AG20443 (cell line): Measurements from ENCODE around the gene GINS1.
"Not testable (repeated sequence)": the region's sequence is repeated elsewhere in the genome, so short reads cannot be mapped to it uniquely, and the experiment has no call there.

ENCODE experiments used
- DNase-seq: peaks from one replicate; pipeline ENCODE4 v3.0.0; 2012; ENCODE audit warnings: low spot score, mixed read lengths

GINS1 gene

DNA sequence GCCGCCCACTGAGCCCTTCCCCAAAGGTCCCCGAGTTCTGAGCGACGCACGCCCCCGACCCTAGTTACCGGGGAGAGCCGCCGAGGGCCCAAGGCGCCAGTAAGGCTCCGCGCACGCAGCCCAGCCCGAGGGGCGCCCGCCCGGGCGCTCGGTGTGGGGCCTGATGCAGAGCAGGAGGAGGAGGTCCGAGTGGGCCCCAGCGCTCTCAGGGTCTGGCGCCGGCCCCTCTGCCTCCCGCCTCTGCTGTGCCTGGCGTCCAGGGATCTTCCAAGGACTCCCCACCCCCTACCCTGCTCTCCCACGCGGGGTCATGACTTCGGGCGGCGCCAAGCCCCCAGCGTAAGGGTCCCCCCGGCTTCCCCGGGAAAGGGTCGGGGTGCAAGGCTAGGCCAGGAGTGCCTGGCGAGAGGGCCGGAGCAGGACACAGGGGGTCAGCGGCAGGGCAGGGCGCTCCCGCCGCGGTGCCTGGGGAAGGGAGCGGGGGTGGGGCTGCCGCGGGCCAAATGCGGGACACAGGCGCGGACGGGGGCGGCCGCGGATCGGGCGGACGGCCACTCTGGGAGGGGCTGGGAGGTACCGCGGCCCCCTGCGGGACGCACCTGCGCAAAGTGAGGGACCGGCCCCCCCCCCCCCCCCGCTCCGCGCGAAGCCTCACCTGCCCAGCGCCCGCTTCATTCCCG is 17.5 kb upstream of the GINS1 start:
- DNase-seq: peak; percentile 60

- DNase-seq: peak; percentile 98
Observed at GRCh38 chr20:25390538-25391528, 16.6 kb upstream of the GINS1 start, which contains the start of gene ABHD12. Gene ABHD12 (minus strand): TSS chr20:25390835. CDS start chr20:25390703, 132 bp downstream.

DNA sequence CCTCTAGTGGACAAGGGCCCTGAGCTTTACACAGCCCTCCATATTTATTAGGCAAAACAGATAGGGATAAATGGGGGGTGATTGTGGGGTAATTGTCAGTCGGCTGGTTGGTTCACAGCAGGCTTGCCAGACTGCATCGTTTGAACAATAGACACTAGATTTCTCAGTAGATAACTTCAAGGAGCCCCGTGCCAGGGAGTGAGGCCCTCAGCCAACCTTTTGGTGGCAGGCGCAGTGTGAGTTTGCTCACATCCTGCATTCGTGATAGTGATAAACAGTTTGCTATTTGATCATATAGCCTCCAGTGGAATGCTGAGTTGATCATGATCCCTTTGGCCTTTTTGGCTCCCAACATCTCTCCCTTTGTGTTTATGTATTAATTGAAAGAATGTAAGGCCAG is 13.2 kb upstream of the GINS1 start:
- DNase-seq: no peak

DNA sequence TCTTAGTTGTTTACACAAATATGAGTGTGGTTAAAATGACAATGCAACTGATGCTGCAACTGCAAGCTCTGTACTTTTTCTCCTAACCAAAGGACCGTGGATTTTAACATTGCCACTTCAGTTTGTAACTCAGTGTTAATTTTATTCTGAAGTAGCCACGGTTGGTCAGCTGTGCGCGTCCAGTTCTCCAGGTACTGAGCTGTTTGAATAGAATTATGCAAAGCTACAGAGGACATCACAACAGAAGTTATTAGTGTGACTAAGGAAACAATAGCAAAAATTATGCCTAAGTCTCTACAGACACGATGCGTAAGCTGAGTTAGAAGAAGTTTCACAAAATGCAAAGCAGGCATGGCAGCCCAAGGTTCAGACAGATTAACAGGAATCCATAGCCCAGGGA is 12.5 kb upstream of the GINS1 start:
- no peak for DNase-seq

DNA sequence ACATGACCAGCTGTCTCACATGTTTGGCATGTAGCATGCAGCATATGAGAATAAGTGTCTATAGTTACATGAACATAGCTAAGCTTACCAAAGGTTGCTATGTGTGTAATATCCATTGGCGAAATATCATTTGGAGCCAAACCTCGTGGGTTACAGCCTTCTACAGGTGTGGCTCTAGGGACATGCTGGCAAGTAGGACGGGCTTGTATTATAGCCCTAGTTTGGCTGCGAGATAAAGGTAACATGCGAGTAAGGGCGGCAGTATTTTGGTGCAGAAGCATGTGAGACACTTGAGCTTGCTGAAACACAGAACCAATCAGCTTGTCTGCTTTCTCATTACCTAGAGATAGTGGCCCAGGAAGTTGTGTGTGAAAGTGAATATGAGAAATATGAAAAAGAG is 10.4 kb upstream of the GINS1 start:
- DNase-seq: no peak

DNA sequence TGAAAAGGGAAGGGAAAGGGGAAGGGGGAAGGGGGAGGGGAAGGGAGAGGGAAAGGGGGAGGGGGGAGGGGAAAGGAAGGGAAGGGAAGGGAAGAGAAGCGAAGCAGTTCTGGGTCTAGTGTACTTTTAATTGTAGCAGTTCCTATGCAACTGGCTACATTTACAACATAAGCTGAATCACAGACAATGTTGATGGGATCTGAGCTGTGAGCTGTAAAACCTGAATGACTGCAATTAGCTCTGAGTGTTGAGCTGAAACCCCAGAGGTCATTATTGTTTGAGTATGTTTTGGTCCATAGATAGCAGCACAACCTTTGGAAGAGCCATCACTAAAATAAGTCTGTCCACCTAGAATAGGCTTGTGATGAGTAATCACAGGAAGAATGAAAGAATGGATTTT is 9.7 kb upstream of the GINS1 start:
- no peak for DNase-seq

GRCh38 chr20:25398376-25399036 is 9.0 kb upstream of the GINS1 start:
- no peak for DNase-seq

DNA sequence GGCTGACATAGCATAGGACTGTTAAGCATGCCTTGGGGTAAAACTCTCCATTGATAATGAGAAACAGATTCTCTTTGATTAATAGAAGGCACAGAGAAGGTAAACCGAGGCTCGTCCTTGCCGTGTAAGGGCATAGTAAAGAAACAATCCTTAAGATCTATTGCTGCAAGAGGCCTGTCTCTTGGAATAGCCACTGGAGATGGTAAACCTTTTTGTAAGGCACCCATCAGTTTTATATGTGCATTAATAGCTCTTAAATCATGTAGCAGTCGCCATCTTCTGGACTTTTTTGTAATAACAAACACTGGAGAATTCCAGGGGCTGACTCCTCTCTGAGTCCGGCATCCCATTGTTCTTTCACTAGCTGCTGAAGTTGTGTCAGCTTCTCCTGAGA is 8.4 kb upstream of the GINS1 start:
- peak; percentile 74 for DNase-seq

- not testable (repeated sequence) for DNase-seq
Observed at GRCh38 chr20:25400291-25400732, 7.2 kb upstream of the GINS1 start.

GRCh38 chr20:25402583-25402982 is 4.9 kb upstream of the GINS1 start:
- DNase-seq: no peak

- DNase-seq: peak; percentile 11
Observed at GRCh38 chr20:25408170-25408547, 686 bp downstream of the GINS1 start.

- DNase-seq: no peak
Observed at GRCh38 chr20:25408890-25409289, 1.4 kb downstream of the GINS1 start.

- no peak for DNase-seq
Observed at GRCh38 chr20:25418776-25419175, 11.3 kb downstream of the GINS1 start.

- DNase-seq: no peak
Observed at GRCh38 chr20:25421102-25421501, 13.6 kb downstream of the GINS1 start.

- DNase-seq: no peak
Observed at GRCh38 chr20:25422032-25422431, 14.6 kb downstream of the GINS1 start.

DNA sequence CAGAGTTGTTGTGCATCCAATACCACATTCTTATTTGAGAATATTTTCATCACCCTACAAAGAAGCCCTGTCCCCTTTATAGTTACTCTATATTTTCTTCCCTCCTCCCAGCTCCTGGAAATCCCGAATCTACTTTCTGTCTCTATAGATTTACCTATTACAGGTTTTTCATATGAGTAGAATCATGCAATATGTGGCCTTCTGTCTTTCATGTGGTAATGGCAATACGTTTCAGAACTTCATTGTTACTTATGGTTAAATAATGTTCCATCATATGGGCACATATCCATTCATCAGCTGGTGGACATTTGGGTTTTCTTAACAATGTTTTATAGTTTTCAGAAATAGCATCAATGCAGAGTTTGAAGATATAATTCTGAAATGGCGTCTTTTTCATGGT is 17.1 kb downstream of the GINS1 start:
- DNase-seq: no peak

DNA sequence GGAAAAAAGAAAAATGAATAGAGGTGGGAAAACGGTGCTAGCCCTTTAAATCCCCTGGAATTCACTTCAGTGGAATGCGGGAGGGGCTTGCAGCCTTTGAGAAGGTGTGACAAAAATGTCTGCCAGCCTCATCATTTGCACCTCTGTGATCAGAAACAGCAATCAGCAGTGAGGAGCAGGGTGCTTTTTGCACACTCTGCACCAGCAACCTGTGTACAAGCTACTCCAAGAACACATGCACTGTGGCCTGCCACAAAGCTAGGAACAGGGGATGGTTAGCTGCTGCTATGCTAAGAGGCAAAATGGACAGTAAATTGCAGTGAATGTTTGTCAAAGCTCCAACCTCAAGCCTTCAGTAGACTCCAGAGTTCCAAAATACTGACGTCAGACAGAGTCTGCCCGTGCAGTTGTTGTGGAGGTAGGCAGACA is 29.7 kb downstream of the GINS1 start:
- no peak for DNase-seq

DNA sequence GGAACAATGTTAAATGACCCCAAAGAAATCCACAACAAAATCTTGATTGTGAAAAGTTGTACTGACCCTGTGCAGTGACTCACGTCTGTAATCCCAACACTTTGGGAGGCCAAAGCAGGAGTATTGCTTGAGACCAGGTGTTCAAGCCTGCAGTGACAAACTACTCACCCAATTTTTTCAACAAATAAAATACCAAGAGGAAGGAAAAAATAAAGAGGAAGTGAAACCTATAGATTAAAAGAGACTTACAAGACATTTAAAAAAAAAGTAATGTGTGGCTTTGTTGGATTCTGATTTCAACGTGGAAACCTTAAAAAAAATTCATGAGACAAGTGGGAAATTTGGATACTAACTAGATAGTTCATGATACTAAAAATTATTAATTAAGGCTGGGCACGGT is 31.9 kb downstream of the GINS1 start:
- DNase-seq: no peak

GRCh38 chr20:25444556-25444955 is 37.1 kb downstream of the GINS1 start:
- no peak for DNase-seq

- DNase-seq: no peak
Observed at GRCh38 chr20:25447671-25448070, 40.2 kb downstream of the GINS1 start.

- DNase-seq: no peak
Observed at GRCh38 chr20:25452333-25452732, 44.9 kb downstream of the GINS1 start.

- DNase-seq: no peak
Observed at GRCh38 chr20:25453035-25453810, 45.8 kb downstream of the GINS1 start.
